Measurements from ENCODE around the gene OR2V1.
"Not testable (repeated sequence)": the region's sequence is repeated elsewhere in the genome, so short reads cannot be mapped to it uniquely, and the experiment has no call there.

The OR2V1 gene

GRCh38 chr5:181130832-181131496 is at the start of gene OR2V1:
TSS of gene OR2V1 (minus strand) at chr5:181131169. CDS start at chr5:181125304, 5,865 bp downstream.
- no peak for DNase-seq

DNA sequence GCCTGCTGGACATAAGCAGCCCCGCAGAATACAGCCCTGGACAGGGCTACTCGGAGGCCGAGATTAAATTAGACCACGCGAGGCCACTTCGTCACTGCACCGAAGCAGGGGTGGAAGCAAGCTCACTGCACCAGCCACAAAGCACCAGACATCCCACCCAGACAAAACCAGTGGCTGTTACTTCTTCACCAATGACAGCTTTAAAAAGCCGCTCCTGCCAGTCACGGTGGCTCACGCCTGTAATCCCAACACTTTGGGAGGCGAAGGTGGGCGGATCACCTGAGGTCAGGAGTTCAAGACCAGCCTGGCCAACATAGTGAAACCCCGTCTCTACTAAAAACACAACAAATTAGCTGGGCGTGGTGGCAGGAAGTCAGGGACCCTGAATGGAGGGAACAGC is 46.6 kb upstream of the OR2V1 start:
- DNase-seq, result not testable (repeated sequence)

DNA sequence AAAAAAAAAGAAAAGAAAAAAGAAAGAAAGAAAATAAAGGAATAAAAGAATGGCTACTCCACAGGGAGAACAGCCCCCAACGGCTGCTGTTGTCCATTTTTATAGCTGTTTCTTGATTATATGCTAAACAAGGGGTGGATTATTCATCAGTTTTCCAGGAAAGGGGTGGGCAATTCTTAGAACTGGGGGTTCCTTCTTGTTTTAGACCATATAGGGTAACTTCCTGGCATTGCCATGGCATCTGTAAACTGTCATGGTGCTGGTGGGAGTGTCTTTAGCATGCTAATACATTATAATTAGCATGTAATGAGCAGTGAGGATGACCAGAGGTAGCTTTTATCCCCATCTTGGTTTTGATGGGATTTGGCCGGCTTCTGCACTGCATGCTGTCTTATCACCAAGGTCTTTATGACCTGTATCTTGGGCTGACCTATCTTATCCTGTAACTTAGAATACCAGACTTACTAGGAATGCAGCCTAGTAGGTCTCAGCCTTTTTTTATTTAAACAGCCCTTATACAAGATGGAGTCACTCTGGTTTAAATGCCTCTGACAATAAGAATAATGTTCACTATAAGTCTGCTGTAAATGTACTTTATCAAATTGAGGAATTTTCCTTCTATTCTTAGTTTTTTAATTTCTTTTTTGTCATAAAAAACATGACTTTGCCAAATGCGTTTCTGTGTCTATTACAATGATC is 45.4 kb upstream of the OR2V1 start:
- no peak for DNase-seq

DNA sequence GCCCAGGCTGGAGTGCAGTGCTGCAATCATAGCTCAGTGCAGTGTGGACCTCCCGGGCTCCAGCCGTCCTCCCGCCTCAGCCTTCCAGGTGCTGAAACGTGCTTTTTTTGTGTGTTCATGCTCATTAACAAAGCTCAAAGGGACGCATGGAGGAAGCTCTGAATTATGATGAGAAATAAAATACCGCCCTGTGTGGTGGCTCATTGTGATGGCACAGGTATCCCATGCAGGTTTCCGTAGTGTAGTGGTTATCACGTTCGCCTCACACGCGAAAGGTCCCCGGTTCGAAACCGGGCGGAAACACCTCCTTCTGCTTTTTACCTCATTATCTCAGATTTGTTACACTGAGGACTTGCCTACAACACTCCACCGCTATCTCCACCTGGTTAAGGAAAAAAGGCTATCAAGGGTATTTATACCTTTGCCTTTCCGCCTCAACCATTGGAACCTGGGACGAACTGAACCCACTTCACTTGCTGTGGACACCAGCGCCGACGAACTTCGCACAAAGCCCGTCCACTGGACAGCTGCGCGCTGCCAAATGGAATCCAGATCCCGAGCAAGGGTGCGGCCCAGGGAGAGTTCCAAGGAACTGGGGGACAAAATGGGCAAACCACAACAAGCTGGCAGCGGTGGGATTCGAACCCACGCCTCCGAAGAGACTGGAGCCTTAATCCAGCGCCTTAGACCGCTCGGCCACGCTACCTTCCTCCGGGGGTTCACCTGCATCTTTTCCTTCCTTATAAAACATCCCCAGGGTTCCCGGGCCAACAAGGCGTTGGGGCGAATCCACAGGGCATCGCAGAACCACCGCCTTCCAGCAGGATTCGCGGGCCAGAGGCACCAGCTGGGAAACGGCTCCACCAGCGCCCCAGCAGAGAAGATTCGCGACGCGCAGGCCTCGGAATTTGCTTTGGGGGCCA is 42.7 kb upstream of the OR2V1 start:
- no peak for DNase-seq

GRCh38 chr5:181173027-181173419 is 42.1 kb upstream of the OR2V1 start:
- no peak for DNase-seq

DNA sequence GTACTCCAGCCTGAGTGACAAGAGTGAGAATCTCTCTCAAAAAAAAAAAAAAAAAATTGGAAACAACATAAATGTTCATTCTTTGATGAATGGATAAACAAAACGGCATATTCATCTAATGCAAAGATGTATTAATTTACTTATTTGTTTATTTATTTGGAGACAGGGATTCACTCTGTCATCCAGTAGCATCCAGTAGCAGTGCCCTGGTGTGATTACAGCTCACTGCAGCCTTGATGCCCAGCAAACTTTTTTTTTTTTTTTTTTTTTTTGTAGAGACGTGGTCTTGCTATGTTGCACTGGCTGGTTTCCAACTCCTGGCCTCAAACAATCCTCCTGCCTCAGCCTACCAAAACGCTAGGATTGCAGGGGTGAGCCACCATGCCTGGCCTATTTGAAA is 40.8 kb upstream of the OR2V1 start:
- DNase-seq, result no peak

GRCh38 chr5:181170996-181171395 is 40.0 kb upstream of the OR2V1 start:
- DNase-seq, result no peak

- no peak for DNase-seq
Measured at GRCh38 chr5:181170237-181170825, 39.4 kb upstream of the OR2V1 start.

DNA sequence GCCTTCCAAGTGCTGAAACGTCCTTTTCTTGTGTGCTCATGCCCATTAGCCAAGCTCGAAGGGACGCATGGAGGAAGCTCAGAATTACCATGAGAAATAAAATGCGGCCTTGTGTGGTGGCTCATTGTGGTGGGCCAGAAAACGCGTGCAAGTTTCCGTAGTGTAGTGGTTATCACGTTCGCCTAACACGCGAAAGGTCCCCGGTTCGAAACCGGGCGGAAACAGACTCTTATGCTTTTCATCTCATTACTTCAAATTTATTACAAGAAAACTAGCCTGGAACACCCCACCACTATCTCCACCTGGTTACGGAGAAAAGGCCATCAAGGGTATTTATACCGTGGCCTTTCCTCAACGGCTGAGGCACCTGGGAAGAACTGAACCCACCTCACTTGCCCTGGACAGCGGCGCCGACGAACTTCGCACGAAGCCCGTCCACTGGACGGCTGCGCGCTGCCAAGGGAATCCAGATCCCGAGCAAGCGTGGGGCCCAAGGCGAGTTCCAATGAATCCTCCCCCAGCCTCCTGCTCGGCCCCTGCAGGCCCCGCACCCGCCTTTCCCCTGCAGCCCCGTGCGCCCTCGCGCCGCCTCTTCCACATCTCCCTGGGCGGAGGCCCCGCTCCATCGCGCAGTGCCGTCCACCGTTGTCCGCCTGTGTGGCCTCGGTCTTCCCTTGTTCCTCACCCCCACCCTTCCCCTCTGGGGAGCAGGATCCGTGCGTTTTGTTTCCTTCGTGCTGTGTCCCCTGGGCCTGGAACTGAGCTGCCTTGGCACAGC is 38.7 kb upstream of the OR2V1 start:
- DNase-seq, result peak; percentile 14 to 76 (median 49)

GRCh38 chr5:181168595-181169118 is 37.7 kb upstream of the OR2V1 start:
- DNase-seq, result no peak

GRCh38 chr5:181167814-181168488 is 37.0 kb upstream of the OR2V1 start:
- no peak for DNase-seq

DNA sequence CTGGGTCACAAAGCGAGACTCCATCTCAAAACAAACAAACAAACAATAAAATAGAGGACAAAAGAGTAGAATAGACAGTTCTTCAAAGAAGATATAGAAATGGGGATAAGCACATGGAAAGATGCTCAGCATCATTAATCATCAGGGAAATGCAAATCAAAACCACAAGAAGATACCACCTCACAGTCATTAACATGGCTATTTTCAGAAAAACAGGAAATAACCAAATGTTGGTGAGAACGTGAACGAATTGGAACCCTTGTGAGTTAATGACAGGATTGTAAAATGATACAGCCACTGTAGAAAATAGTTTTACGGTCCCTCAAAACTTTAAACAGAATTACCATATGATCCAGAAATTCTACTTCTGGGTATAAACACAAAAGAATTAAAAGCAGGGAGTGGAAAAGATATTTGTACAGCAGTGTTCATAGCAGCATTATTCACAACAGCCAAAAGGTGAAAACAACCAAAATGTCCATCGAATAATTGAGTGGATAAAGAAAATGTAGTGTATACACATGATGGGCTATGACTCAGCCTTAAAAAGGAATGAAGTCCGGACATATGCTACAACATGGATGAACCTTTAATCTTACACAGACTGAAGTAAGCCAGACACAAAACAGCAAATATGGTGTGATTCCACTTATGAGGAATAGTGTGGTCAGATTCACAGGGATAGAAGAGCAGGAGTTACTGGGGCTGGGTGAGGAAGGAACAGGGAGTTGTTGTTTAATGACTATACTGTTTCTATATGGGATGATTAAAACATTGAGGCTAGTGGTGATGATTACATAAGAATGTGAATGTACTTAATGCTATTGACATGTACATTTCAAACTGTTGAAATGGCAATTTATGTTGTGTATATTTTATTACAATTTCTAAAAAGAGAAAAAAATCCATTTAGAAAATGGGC is 36.1 kb upstream of the OR2V1 start:
- DNase-seq, result no peak

DNA sequence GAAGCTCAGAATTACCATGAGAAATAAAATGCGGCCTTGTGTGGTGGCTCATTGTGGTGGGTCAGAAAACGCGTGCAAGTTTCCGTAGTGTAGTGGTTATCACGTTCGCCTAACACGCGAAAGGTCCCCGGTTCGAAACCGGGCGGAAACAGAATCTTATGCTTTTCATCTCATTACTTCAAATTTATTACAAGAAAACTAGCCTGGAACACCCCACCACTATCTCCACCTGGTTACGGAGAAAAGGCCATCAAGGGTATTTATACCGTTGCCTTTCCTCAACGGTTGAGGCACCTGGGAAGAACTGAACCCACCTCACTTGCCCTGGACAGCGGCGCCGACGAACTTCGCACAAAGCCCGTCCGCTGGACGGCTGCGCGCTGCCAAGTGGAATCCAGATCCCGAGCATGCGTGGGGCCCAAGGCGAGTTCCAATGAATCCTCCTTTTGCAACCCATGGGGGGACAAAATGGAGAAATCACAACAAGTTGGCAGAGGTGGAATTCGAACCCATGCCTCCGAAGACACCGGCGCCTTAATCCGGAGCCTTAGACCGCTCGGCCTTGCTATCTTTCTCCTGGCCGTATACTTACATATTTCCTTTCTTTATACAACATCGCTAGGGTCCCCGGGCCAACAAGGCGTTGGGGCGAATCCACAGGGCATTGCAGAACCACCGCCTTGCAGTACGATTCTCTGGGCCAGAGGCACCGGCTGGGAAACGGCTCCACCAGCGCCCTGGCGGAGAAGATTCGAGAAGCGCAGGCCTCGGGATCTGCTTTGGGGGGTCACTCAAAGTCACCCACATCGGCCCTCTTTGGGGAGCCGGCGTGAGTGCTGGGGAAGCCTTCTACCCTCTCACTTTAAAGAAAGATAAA is 33.3 kb upstream of the OR2V1 start:
- DNase-seq, result peak in 1 of 4 experiments; percentile 19

- DNase-seq, result no peak
Measured at GRCh38 chr5:181163487-181164075, 32.6 kb upstream of the OR2V1 start.

- no peak for DNase-seq
Measured at GRCh38 chr5:181161534-181162175, 30.7 kb upstream of the OR2V1 start.

DNA sequence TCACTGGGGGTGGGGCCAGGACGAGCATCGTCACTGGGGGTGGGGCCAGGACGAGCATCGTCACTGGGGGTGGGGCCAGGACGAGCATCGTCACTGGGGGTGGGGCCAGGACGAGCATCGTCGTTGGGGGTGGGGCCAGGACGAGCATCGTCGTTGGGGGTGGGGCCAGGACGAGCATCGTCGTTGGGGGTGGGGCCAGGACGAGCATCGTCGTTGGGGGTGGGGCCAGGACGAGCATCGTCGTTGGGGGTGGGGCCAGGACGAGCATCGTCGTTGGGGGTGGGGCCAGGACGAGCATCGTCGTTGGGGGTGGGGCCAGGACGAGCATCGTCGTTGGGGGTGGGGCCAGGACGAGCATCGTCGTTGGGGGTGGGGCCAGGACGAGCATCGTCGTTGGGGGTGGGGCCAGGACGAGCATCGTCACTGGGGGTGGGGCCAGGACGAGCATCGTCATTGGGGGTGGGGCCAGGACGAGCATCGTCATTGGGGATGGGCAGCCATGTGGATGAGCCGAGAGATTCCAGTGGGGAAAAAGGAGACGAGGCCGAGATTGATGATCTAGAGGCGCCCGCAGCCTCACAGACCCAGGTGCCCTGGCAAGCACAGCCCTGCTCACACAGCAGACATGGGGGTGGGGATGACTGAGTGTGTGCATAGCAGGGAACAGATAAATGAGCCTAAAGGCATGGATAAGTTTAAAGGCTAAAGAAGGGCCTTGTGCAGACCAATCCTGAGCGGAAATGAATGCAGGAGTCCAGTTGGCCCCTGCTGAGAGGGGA is 30.0 kb upstream of the OR2V1 start:
- peak; percentile 14 to 35 (median 24) for DNase-seq

DNA sequence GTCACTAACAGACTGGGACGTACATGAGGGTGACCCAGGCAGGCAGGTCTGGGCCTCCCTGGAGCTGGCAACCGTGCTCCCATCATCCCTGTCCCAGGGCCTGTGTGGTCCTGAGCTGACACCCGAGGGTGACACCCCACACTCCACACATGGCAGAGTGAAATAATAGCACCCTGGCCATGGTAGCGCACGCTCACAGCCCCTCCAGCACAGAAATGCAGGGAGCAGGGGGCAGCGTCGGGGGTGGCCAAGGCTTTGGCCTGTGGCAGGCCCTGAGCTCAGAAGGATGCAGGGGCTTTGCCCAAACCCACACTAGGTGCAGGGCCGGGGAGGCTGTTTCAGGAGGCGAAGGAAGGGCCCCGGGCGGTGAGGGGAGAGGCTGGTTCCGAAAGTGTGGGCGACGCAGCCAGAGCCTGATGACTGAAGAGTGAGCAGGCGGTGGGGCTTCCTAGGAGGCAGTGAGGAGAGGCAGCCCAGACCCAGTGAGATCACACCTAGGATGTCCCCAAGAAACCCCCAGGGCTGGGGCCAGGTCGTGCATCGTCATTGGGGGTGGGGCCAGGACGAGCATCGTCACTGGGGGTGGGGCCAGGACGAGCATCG is 29.3 kb upstream of the OR2V1 start:
- peak; percentile 43 to 74 (median 48) for DNase-seq
